GM21576 (cell line): ENCODE data around the gene PLD3.
"Not testable (repeated sequence)": the region's sequence is repeated elsewhere in the genome, so short reads cannot be mapped to it uniquely, and the experiment has no call there.

Experiments used
- ATAC-seq: cut with Tn5 transposase; IDR thresholded peaks from one replicate; pipeline ENCODE4 v1.9.1; 2021; ENCODE audit warnings: mild to moderate bottlenecking, moderate library complexity; ENCODE audit not compliant: unreplicated experiment

PLD3 gene

DNA sequence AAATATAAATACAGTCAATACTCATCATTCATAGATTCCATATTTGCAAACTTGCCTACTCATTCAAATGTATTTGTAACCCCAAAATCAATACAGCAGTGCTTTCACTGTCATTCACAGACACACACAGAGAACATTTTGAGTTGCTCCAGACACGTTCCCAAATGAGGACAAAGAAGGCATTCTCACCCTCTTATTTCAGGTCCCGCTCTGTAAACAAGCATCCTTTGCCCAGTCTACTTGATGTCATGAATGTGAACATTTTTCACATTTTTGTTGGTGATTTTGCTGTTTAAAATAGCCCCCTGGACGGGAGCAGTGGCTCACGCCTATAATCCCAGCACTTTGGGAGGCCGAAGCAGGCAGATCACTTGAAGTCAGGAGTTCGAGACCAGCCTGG lies 15.8 kb upstream of the PLD3 start:
- ATAC-seq, result no peak

- ATAC-seq, result not testable (repeated sequence)
Measured at GRCh38 chr19:40333083-40333482, 15.4 kb upstream of the PLD3 start.

- ATAC-seq, result no peak
Measured at GRCh38 chr19:40335101-40335500, 13.4 kb upstream of the PLD3 start.

DNA sequence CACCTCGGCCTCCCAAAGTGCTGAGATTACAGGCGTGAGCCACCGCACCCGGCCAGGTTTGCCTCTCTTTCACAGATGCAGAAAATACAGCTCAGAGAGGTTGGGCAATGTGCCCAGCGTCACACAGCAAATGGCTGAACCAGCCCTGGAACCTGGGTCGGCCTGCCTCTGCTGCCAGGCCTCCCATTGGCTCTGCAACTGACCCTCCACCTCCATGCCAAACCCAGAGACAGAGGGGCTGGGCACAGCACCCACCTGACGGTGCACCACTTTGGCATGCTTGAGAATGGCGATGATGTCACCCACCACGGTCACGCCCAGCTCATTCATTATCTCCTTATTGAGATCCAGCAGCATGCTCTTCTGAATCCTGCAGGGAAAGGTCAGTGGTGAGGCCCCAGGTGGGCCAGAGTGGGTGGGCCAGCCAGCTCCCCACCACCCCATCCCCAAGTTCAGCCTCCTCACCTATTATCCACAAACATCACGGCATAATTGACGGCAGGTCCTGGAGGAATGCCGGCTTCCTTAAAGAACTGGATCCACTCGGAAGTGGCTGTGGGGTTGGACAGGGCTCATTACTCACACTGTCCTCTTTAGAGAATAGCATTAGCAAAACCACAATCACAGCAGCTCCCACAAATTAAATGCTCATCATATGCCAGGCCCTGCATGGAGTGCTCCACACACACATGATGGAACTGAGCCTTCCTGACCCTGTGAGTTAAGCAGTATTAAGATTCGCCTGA lies 12.5 kb upstream of the PLD3 start:
- no peak for ATAC-seq

DNA sequence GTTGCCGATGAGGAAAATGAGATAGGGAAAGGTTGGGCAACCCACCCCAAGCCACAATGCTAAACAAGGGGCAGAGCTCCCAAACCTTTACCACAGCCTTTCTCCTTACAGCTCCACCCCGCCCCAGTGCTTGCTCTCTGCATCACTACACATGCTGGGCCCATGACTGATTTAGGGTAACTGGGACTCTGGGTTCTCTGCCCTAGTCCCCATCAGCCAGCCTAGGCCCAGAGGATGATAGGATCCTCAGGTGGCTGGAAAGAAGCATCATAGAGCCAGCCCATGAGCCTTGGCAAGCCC lies 11.9 kb upstream of the PLD3 start:
- no peak for ATAC-seq

DNA sequence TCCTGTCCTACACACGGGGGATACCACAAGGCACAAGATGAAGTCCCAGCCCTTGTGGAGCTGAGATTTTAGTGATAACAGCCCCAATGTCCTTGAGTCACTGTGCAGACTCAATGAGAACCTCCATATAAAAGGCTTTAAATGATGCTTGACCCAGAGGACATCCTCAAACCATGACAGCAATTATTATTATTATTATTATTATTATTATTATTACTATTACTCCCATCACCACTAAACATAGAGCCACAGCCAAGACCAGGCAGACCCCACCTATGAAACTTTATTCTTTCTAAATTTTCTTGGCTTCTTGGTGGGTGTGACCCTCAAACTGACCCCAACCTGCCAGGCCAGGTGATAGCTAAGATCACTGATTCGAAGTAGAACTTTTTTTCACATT lies 11.4 kb upstream of the PLD3 start:
- no peak for ATAC-seq

GRCh38 chr19:40337594-40337993 lies 10.9 kb upstream of the PLD3 start:
- no peak for ATAC-seq

- no peak for ATAC-seq
Measured at GRCh38 chr19:40339018-40339728, 9.3 kb upstream of the PLD3 start.

DNA sequence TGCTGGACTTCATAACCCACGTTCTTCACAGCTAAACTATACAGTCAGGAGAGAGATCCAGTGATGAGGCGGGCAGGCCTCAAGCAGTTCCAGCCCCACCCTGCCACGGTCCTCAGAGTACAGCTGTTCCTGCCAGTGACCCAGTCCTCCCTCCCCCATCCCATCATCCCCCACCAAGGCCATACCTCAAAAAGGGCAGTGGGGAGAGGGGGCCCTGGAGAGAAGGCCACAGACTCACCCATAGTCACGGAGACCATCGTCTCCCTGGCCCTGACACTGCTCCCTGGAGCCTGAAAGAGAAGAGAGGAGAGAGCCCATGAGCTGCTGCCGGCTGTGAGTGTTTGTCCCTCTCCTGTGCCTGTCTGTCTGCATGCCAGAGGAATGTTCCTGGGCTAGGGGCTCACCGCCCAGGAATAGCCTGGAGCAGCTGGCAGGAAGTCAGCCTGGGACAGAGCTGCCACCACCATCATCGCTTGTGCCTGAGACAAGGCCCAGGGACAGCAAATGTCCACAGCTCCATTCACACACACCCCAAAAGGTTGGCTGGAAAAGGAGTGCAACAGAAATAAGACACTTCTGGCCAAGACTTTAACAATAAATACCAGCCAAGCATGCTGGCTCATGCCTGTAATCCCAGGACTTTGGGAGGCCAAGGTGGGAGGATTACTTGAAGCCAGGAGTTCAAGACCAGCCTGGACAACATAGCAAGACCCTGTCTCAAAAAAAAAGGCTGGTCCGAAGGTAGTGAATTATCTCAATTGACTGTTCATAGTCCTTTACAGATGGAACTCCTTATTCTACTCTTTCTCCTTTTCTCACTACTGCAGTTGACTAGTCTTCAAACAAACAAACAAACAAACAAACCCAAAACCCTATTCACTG lies 6.7 kb upstream of the PLD3 start:
- ATAC-seq, result no peak

DNA sequence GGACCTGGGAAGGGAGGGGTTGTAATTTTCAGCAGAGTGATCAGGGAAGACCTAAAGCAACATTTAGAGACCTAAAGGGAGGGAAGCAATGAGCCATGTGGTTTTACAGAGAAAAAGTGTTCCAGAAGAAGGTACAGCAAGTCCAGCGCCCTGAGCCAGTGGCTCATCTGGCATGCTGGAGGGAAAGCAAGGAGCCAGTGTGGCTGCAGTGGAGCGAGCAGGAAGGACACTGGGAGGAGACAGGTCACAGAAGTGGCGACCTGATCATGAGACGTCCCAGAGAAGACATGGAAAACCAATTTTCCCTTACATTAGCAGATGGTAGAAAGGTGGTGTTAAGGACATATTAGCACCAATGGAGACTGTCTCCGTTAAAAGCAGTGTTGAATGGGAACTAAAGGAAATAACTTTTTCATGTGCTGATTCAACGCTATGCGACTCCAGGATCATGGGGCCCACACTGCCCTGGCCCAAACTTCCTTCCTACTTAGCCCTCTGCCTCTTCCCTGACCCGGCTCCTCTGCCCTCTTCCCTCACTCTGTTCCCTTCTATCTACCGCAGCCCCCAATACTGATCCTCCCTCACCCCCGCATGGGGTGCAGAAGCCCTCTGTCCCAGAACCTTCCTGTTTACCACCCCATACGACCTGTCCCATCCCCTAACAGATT lies 5.7 kb upstream of the PLD3 start:
- ATAC-seq, result no peak

- ATAC-seq, result no peak
Measured at GRCh38 chr19:40344422-40344821, 4.1 kb upstream of the PLD3 start.

DNA sequence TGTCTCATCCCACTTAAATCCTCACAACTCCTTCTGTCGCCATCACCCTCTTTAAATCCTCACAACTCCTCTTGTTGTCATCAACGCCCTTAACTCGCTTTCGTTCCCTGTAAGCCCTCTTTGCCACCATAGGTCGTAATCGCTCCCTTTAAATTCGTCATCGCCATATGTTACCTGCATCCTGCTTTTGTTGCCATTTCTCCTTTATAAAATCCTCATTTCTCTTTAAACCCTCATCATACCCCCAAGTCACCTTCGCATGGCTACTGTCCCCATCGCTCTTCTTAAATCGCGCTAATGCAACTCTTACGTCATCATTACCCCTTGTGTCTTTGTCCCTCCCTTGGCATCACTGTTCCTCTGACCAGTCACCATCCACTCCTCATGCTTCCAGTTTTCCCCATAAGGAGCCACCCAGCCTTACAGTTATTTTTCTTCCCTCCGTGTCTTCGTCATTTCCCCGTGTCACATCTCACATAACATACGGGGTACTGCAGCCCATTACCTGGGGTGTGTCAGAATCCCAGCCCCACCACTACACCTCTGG lies 539 bp downstream of the PLD3 start:
- ATAC-seq, result no peak

- ATAC-seq, result no peak
Measured at GRCh38 chr19:40355975-40356680, 7.6 kb downstream of the PLD3 start.

DNA sequence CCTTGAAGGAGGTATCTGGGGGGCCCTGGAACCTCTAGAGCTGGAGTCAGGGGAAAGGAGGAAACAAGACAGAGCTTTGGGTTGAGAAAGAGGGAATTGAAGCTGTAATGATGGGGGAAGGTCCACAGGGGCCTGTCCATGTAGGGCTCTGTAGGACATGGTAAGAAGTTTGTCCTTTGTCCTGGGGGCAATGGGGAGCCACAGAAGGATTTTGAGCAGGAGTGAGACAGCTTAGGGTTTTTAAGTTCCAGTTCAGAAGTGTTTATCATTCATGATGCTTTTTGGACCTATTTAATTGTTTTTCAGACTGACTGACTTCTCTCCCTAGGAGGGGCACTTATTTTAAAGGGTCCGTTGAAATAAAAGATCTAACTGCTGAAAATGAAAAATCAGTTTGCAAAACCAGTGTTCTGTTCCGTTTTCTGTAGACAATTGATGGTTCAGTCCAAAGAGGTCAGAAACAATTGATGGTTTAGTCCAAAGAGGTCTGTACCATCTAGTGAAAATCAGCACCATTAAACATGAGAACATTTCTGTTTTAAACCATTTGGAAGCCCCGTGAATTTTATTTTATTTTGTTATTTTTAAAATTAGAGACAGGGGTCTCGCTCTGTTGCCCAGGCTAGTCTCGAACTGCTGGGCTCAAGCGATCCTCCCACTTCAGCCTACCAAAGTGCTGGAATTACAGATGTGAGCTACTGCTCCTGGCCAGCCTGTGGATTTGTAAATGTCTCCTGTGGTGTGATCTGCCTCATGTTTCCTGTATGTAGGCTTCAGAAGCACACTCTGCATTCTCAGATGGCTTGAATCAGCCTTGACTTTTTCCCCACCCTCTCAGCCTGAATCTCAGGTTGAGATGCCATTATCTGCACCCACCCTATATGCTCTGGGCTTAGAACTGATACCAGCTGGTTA lies 8.4 kb downstream of the PLD3 start:
- no peak for ATAC-seq

- ATAC-seq, result no peak
Measured at GRCh38 chr19:40357640-40358039, 9.1 kb downstream of the PLD3 start.

- ATAC-seq, result no peak
Measured at GRCh38 chr19:40358773-40359172, 10.3 kb downstream of the PLD3 start.

GRCh38 chr19:40360020-40360707 lies 11.7 kb downstream of the PLD3 start:
- ATAC-seq, result no peak

DNA sequence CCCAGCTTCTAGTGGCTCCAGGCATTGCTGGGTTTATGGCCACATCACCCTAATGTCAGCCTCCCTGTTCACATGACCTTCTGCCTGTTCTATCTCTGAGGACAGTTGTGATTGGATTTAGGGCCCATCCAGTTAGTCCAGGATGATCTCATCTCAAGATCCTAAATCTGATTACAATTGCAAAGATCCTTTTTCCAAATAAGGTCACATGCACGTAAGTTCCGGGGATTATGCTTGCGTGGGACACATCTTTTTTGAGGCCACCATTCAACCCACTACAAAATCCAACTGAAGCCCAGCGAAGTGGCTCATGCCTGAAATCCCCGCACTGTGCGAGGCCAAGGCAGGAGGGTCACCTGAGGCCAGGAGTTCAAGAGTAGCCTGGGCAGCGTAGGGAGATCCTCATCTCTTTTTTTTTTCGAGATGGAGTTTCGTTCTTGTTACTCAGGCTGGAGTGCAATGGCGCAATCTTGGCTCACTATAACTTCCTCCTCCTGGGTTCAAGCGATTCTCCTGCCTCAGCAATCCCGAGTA lies 12.3 kb downstream of the PLD3 start:
- no peak for ATAC-seq
